HCT116 (cell line): ENCODE measurements around the gene PCSK6. TPM values are rescaled to one million over a fixed set of nuclear protein-coding genes. Genes with fewer than 3 reads are reported as not detected.

ENCODE experiments used
- ATAC-seq: fragments of 200-7000 bp; cut with Tn5 transposase; 2 replicates; pipeline ENCODE4 v1.9.1; 2020; ENCODE audit warnings: mild to moderate bottlenecking, moderate library complexity
- BruUV-seq: library from RNA; stranded (reverse); fragments of 400-500 nt; replicated peaks from 2 replicates; lab custom pipeline; 2021; lab: Mats Ljungman, UMichigan
- CTCF ChIA-PET: fragments of 300-600 bp; sonication (Branson Sonifier 250); formaldehyde crosslinking; loops from one replicate; lab custom pipeline; 2021; ENCODE audit warnings: antibody characterized with exemption; lab: Charles Lee
- POLR2A ChIA-PET: fragments of 300-600, 350-600 bp; sonication (Branson Sonifier 250); formaldehyde crosslinking; loops from one replicate; lab custom pipeline; 2021; ENCODE audit warnings: antibody characterized with exemption; lab: Charles Lee
- RAD21 ChIA-PET, 2 experiments: fragments of 300-600 bp; sonication (Branson Sonifier 250); formaldehyde crosslinking; loops; one replicate each; lab custom pipeline; 2023; ENCODE audit warnings: low total read pairs in 2 of 2; ENCODE audit not compliant: uncharacterized antibody in 2 of 2, unreplicated experiment in 2 of 2, low non-redundant PET in 1 of 2; lab: Charles Lee
- DNase-seq: peaks from one replicate; pipeline ENCODE4 v3.0.0-alpha.2; 2010; ENCODE audit warnings: low read depth, low spot score
- H2AFZ ChIP-seq: fragments of 200-600 bp; shearing (Covaris generic), sonication (generic); 2 replicates; pipeline ENCODE4 v1.6.1; 2017; ENCODE audit warnings: low read depth, mixed run types, mixed read lengths, antibody characterized with exemption, low read length; ENCODE audit not compliant: poor library complexity, severe bottlenecking
- H3K27ac ChIP-seq: 2 replicates; pipeline ENCODE4 v1.5.1; 2012; ENCODE audit warnings: low read depth, low read length
- H3K27me3 ChIP-seq: fragments of 200-600 bp; sonication (generic); 2 replicates; pipeline ENCODE4 v1.6.1; 2016; ENCODE audit warnings: mixed run types, low read length, mixed read lengths; ENCODE audit not compliant: insufficient read depth
- H3K36me3 ChIP-seq, 2 experiments: fragments of 200-500 bp in 1 of 2; fragments of 200-600 bp in 1 of 2; sonication (Bioruptor generic) in 1 of 2; sonication (generic) in 1 of 2; 2 replicates each; pipeline versions ENCODE4 v1.5.1 to v1.6.1; 2014 to 2016; ENCODE audit warnings: low read length in 2 of 2, inconsistent platforms in 1 of 2, mixed read lengths in 1 of 2, mixed run types in 1 of 2; ENCODE audit not compliant: insufficient read depth in 2 of 2, control insufficient read depth in 1 of 2
- H3K4me1 ChIP-seq, 2 experiments: fragments of 200-600 bp in 1 of 2; sonication (generic) in 1 of 2; 2 replicates each; pipeline versions ENCODE4 v1.5.1 to v1.6.1; 2012 to 2017; ENCODE audit warnings: low read length in 2 of 2, inconsistent platforms in 1 of 2, mild to moderate bottlenecking in 1 of 2, mixed read lengths in 1 of 2, mixed run types in 1 of 2, moderate library complexity in 1 of 2; ENCODE audit not compliant: insufficient read depth in 2 of 2, control insufficient read depth in 1 of 2
- H3K4me2 ChIP-seq: fragments of 200-600 bp; sonication (generic); 2 replicates; pipeline ENCODE4 v1.6.1; 2017; ENCODE audit warnings: mixed run types, low read length, mixed read lengths
- H3K4me3 ChIP-seq, 2 experiments: fragments of 200-600 bp in 1 of 2; sonication (generic) in 1 of 2; replicated peaks in 1 of 2; 2 replicates each; pipeline ENCODE4 v1.5.1; 2011 to 2016; ENCODE audit warnings: low read length in 2 of 2, control low read depth in 1 of 2, low read depth in 1 of 2, mild to moderate bottlenecking in 1 of 2, mixed read lengths in 1 of 2, mixed run types in 1 of 2
- H3K79me2 ChIP-seq: fragments of 200-600 bp; sonication (generic); 2 replicates; pipeline ENCODE4 v1.6.1; 2017; ENCODE audit warnings: mild to moderate bottlenecking, mixed run types, low read length, moderate library complexity, mixed read lengths; ENCODE audit not compliant: insufficient read depth
- H3K9ac ChIP-seq: fragments of 200-600 bp; sonication (generic); 2 replicates; pipeline ENCODE4 v1.6.1; 2016; ENCODE audit warnings: low read length, mixed read lengths
- H3K9me2 ChIP-seq: fragments of 200-600 bp; sonication (generic), shearing (Covaris generic); 2 replicates; pipeline ENCODE4 v1.6.1; 2017; ENCODE audit warnings: mixed run types, mild to moderate bottlenecking, moderate library complexity; ENCODE audit not compliant: insufficient read depth
- H3K9me3 ChIP-seq, 2 experiments: fragments of 200-500 bp in 1 of 2; fragments of 200-600 bp in 1 of 2; sonication (Bioruptor generic) in 1 of 2; sonication (generic) in 1 of 2; 2 replicates each; pipeline ENCODE4 v1.6.1; 2014 to 2017; ENCODE audit warnings: low read length in 2 of 2, mixed read lengths in 2 of 2, inconsistent platforms in 1 of 2, low read depth in 1 of 2, mild to moderate bottlenecking in 1 of 2, mixed run types in 1 of 2, moderate library complexity in 1 of 2; ENCODE audit not compliant: control insufficient read depth in 1 of 2, insufficient read depth in 1 of 2
- H4K20me1 ChIP-seq: fragments of 200-600 bp; sonication (generic), shearing (Covaris generic); 2 replicates; pipeline ENCODE4 v1.6.1; 2017; ENCODE audit warnings: mixed run types, mild to moderate bottlenecking, moderate library complexity; ENCODE audit not compliant: insufficient read depth
- CBX3 ChIP-seq: IDR thresholded peaks from 2 replicates; pipeline ENCODE4 v1.6.1; 2012; ENCODE audit warnings: low read depth
- EGR1 ChIP-seq: IDR thresholded peaks from 2 replicates; pipeline ENCODE4 v1.6.1; 2012; ENCODE audit warnings: low read depth
- EZH2phosphoT487 ChIP-seq: fragments of 200-600 bp; IDR thresholded peaks from 2 replicates; pipeline ENCODE4 v1.6.1; 2018; ENCODE audit warnings: antibody characterized with exemption, borderline replicate concordance
- FOSL1 ChIP-seq: IDR thresholded peaks from 2 replicates; pipeline ENCODE4 v1.6.1; 2012; ENCODE audit warnings: low read depth
- REST ChIP-seq: IDR thresholded peaks from 2 replicates; pipeline ENCODE4 v1.6.1; 2012; ENCODE audit warnings: low read depth
- SIN3A ChIP-seq: IDR thresholded peaks from 2 replicates; pipeline ENCODE4 v1.6.1; 2012; ENCODE audit warnings: low read depth
- SP1 ChIP-seq: IDR thresholded peaks from 2 replicates; pipeline ENCODE4 v1.6.1; 2012; ENCODE audit warnings: low read depth
- YY1 ChIP-seq: IDR thresholded peaks from 2 replicates; pipeline ENCODE4 v1.6.1; 2011; ENCODE audit warnings: low read length, low read depth, moderate library complexity, mild to moderate bottlenecking; ENCODE audit not compliant: insufficient replicate concordance; ENCODE audit errors: extremely low read depth
- ZFX ChIP-seq: fragments of 450-650 bp; IDR thresholded peaks from 2 replicates; pipeline ENCODE4 v1.6.1; 2017
- ZNF274 ChIP-seq: fragments of 200-500 bp; sonication (Bioruptor generic); IDR thresholded peaks from 2 replicates; pipeline ENCODE4 v1.6.1; 2014; ENCODE audit warnings: mild to moderate bottlenecking, low read depth, low read length, inconsistent platforms
- intact Hi-C: fragments of 100-400 bp; cut with micrococcal nuclease; formaldehyde crosslinking; loops from 2 replicates; pipeline ENCODE4 v1.10.0; 2022
- total RNA-seq: library from RNA; stranded (reverse); gene quantifications from one replicate; pipeline ENCODE4 v1.2.1, GENCODE V29; 2021; ENCODE audit not compliant: unreplicated experiment

The PCSK6 gene
- total RNA-seq, 1 experiment from 2014 or later: 13.5 TPM

GRCh38 chr15:101490922-101491733 is 1.6 kb upstream of the PCSK6 start:
- CTCF ChIA-PET: no interaction called here
- peaks cover 6 to 25% of the 10 kb centered on the region in 2 experiments; a peak in 3 of 4 replicates for H3K4me1 ChIP-seq
- H3K4me3 ChIP-seq: no peak overlapping the region
- H2AFZ ChIP-seq: no peak overlapping the region
- intact Hi-C loops: no loop called here
- H4K20me1 ChIP-seq: no peaks in the 10 kb centered on the region
- peak overlapping the region; percentile 79 for H3K4me2 ChIP-seq
- TF ChIP-seq FOSL1 (0 out of 2 replicates have a peak, but pooled peaks have one; percentile 17), REST (no peak)
- peaks cover 7% of the 10 kb centered on the region; the same call in 1 of the 2 replicates for H3K79me2 ChIP-seq
- RAD21 ChIA-PET: no interaction called here
- no peak for ATAC-seq
- no peak overlapping the region for H3K9ac ChIP-seq
- BruUV-seq: TSS peak; percentile 49
- DNase-seq: no peak
- H3K27ac ChIP-seq: no peak overlapping the region
- POLR2A ChIA-PET: no interaction called here
- H3K36me3 ChIP-seq: no peaks in the 10 kb centered on the region; a peak in 1 of 4 replicates
- 0 out of 2 replicates have a peak, but pooled peaks cover 3% of the 10 kb centered on the region for H3K27me3 ChIP-seq
- H3K9me2 ChIP-seq: no peaks in the 10 kb centered on the region
- H3K9me3 ChIP-seq: no peaks in the 10 kb centered on the region; a peak in 1 of 4 replicates

GRCh38 chr15:101490408-101490891 is 943 bp upstream of the PCSK6 start:
- no peak overlapping the region; the same call in 1 of the 2 replicates for H3K9ac ChIP-seq
- H3K9me3 ChIP-seq: no peaks in the 10 kb centered on the region; a peak in 1 of 4 replicates
- H3K4me1 ChIP-seq: peaks cover 6 to 25% of the 10 kb centered on the region in 2 experiments; a peak in 3 of 4 replicates
- H4K20me1 ChIP-seq: no peaks in the 10 kb centered on the region
- H2AFZ ChIP-seq: no peak overlapping the region
- H3K4me3 ChIP-seq: peak overlapping the region in 1 of 2 experiments; percentile 52; a peak in 2 of 4 replicates
- H3K27ac ChIP-seq: peak overlapping the region; percentile 52; the same call in 1 of the 2 replicates
- POLR2A ChIA-PET: no interaction called here
- no peak for ATAC-seq
- CTCF ChIA-PET: no interaction called here
- peaks cover 7% of the 10 kb centered on the region; the same call in 1 of the 2 replicates for H3K79me2 ChIP-seq
- BruUV-seq: no TSS peak
- no peaks in the 10 kb centered on the region for H3K9me2 ChIP-seq
- peak overlapping the region; percentile 79 for H3K4me2 ChIP-seq
- RAD21 ChIA-PET: no interaction called here
- DNase-seq: no peak
- intact Hi-C loops: no loop called here
- TF ChIP-seq ZFX (no peak), SIN3A (no peak), YY1 (no peak), CBX3 (no peak), ZNF274 (no peak), SP1 (no peak), EZH2phosphoT487 (no peak), EGR1 (no peak)
- H3K27me3 ChIP-seq: 0 out of 2 replicates have a peak, but pooled peaks cover 2% of the 10 kb centered on the region
- no peaks in the 10 kb centered on the region; a peak in 1 of 4 replicates for H3K36me3 ChIP-seq
